UCSD-AML1 (cell line): ENCODE data around the gene ZKSCAN1.
A peak's percentile ranks its signal among the peaks of the same experiment; 100 is the strongest.
"Not testable (repeated sequence)": the region's sequence is repeated elsewhere in the genome, so short reads cannot be mapped to it uniquely, and the experiment has no call there.

Experiments used
- DNase-seq: peaks from one replicate; lab custom pipeline; 2025; ENCODE audit not compliant: unreplicated experiment; lab: John Stamatoyannopoulos, UW

ZKSCAN1 gene

DNA sequence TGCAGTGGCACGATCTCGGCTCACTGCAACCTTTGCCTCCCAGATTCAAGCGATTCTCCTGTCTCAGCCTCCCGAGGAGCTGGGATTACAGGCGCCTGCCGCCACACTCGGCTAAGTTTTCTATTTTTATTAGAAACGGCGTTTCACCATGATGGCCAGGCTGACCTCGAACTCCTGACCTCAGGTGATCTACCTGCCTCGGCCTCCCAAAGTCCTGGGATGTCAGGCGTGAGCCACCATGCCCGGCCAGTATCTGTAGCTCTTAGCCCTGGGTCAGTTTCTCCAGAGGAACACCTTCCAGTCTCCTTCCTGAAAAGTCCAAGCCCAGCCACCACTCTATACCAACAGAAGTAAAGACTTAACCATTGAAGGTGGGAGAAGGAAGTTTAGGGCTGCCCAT lies 15.2 kb upstream of the ZKSCAN1 start:
- DNase-seq = no peak

DNA sequence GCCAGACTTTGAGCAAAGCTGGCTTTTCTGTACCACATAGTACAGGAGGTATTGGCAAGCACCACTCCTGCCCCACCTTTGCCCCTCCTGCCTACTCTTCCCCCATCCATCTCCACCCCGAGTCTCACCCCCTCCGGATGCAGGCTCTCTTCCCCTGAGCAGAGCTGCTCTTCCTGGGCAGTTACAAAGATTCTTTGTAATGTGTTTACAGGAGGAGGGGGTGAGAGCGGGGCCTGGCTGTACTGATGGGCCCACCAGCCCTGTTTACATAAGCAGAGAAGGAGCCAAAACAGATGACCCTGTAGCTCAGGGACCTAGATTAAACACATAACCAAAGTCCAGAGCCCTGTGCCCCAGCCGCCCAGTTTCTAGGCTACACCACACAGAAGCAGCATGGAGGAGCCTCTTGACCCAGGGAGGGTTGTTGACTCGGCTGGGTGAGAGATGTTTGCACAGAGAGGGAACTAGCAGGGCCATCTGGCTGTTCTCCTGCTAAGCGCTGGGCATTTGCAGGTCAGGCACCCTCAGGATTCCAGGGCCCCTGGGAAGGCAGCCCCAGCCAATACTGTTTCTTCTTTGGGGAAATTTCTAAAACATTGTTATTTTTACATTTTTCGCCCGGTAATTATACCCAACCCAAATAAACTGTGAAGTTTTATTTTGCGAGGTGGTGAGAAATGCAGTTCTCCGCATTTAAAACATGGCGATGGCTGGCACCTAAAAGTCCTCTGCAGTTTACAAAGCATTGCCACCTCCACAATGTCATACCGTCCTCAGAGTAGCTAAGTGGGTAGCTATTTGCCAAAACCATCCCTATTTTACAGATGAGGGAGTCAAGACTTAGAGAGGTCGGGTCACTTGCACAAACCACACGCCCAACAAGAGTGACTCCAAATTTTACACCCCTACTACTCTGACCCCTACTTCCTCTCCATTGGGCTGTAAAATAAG lies 11.4 kb upstream of the ZKSCAN1 start:
- peak; percentile 14 for DNase-seq

DNA sequence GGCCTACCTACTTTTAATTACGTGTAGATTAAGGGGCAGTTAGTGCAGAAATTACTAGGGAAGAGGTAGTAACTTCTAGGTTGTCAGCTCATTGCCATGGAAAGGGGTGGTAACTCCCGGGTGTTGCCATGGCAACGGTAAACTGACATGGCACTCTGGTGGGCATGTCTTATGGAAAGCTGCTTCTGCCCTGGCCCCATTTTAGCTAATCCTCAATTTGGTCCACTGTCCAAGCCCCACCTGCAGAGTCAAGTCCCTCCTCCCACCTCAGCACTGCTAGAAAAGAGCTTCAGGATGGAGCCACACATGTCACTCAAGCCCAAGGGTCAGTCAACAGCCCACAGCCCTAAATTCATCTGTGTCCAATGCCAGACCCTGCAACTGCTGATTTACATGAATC lies 7.5 kb upstream of the ZKSCAN1 start:
- DNase-seq = no peak

DNA sequence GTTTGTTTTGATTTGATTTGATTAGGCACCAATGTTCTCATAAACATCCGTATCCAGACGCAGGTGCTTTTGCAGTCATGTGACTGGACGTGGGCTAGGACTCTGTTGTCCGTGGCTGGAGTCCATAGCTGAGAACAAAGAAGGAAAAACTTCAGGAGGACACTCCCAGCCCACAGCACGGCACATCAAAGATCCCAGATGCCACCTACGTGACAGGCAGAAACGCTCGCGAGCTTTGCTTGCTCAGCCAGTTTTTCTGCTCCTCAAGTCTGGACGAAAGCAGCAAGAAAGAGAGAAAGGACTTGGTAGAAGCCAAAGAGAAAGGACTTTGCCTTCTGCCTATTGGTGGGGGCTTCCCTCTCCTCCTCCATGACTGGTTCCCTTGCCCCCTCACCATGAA lies 6.9 kb upstream of the ZKSCAN1 start:
- no peak for DNase-seq

DNA sequence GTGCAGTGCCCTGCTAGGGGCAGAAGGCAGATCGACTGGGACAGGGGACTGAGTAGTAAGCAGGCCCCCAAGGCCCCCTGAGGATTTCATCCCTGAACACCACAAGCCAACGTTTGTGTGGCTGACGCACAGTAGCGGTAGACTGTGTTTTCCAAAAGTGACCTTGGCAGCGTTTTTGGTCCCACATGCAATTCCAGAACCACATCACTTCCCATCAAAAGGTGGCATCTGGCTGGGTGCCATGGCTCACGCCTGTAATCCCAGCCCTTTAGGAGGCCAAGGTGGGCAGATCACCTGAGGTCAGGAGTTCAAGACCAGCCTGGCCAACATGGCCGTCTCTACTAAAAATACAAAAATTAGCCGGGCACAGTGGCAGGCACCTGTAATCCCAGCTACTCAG lies 5.4 kb upstream of the ZKSCAN1 start:
- not testable (repeated sequence) for DNase-seq

DNA sequence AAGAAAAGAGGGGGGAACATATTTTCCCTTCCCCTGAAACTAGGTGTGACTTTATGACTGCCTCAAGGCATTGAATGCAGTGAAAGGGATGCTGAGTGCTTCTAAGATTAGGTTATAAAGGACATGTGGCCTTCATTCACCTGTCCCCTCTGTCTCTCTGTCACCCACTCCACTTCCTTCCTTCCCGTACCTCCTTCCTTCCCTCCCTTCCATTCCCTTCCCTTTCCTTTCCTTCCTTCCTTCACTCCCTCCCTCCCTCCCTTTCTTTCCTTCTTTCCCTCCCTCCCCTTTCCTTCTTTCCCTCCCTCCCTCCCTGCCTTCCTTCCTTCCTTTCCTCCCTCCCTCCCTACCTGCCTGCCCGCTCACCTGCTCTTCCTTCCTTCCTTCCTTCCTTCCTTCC lies 4.5 kb upstream of the ZKSCAN1 start:
- DNase-seq = no peak

DNA sequence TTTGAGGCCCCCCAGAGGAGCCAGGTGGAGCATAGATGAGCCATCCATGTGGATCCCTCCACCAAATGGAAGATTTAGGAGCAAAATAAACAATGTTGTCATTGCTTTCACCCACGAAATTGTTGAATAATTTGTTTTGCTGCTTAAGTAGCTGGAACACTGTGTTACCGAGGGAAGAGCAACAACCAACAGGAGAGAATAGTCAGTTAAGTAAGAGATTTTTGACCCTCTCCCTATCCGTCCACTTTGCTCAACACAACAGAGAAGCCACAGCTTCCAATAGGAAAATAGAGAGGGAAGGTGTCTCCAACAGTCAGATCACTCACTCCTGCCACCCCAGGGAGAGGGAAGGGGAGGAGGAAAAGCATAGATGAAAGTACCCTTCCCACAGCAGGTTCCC lies 3.9 kb upstream of the ZKSCAN1 start:
- no peak for DNase-seq

DNA sequence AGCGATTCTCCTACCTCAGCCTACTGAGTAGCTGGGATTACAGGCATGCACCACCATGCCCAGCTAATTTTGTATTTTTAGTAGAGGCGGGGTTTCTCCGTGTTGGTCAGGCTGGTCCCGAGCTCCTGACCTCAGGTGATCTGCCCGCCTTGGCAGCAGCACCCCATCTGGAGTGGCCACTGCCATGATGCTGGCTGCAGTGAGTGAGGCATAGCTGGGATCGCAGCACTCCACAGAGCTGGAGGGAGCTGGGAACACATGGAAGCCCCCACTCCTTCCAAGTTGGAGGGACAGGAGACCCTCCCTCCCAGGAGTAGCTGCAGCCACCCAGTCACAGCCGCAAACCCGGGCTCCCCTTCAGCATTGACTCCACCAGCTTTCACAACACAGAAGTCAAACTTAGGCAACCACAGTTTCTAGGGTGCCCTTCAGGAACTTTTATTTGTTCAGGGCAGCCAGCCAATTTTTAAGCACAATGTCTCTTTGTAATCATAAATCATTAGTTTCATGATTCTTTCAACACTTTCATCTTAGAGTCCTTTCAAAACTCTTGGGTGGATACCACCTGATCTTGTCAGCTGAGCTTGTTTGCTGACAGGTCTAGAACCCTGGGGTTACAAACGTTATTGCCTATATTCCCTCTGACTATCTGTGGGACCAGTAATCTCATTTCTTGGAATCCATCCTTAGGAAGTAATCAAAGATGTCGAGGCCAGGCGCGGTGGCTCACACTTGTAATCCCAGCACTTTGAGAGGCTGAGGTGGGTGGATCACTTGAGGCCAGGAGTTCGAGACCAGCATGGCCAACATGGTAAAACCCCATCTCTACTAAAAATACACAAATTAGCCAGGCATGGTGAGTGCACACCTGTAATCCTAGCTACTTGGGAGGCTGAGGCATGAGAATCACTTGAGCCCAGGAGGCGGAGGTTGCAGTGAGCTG lies 2.7 kb upstream of the ZKSCAN1 start:
- not testable (repeated sequence) for DNase-seq

DNA sequence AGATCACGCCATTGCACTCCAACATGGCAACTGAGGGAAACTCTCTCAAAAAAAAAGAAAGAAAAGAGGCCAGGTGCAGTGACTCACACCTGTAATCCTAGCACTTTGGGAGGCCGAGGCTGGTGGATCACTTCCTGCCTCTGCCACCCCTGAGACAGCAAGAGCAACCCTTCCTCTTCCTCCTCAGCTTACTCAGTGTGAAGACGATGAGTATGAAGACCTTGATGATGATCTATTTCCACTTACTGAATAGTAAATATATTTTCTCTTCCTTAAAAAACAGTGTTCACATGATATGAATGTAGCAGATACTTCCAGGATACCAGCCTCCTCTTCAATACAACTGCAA lies 2.1 kb upstream of the ZKSCAN1 start:
- DNase-seq = no peak

DNA sequence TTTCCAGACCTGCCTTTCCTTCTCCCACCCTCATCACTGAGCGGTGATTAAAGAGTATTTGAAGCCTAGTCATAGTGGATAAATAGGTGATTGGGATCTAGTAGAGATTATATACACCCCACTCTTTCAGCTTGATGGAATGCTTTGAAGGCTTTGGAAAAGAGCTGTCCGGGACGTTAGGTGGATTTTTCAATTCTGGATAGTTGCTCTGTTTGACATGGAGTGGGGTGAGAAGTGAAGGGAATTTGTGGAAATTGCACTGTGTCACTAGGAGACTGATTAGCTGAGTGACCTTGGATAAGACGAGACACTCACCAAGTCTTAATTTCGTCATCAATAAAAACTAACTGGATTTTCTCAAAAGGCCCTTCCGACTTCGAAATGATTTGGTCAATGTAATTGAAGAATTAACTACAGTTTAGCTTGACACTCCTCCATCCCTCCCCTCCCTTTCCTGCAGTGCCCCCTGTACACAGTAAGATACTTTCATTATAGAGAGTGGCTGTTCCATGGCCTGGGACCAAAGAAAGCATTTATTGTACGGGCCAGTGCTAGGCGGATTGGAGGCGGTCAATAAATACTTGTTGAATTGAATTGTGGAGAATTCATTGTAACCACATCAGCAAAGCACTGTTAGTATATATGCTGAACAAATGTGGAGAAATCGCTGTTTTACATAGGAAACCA lies 962 bp downstream of the ZKSCAN1 start:
- no peak for DNase-seq

DNA sequence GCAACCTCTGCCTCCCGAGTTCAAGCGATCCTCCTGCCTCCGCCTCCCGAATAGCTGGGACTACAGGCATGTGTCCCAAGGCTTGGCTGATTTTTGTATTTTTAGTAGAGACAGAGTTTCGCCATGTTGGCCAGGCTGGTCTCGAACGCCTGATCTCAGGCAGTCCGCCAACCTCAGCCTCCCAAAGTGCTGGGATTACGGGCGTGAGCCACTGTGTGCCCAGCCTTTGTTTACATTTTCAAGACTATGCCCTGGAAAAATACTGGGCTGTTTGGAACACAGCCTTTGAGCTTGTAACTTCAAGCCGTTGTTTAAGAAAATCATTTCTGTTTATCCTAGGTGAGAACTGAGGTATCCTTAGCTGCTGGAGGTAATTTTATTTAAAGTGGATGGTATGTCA lies 1.9 kb downstream of the ZKSCAN1 start:
- DNase-seq = no peak

DNA sequence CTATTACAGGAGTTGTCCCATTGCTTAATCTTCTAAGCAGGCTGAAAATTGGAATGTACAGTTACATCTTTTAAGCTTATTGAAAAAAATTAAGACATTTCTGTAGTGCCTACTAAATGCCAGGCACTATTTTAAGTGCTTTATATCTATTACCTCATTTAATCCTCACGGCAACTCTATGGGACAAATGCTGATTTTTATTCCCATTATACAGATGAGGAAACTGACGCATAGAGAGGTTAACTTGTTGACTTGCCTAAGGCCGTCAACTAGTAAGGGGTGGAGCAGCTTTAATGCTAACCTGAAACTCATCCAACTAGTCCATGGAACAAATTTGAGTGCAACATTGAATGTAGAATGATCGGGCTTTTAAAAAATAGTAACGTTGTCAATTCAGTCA lies 2.5 kb downstream of the ZKSCAN1 start:
- DNase-seq = no peak

DNA sequence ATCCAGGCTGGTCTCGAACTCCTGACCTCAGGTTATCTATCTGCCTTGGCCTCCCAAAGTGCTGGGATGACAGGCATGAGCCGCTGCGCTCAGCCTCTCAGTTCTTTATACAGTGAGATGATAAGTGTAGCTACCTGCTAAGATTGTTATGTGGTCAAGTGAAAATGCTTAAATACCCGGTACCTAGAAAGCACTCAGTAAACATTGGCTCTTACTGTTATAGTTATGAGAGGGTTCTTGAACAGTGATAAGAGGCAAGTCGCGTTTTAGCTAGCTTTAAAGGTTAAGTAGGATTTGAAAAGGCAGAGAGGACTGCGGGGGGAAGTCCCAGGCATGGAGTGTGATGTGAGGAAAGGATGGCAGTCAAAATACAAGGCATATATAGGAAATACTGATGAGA lies 4.5 kb downstream of the ZKSCAN1 start:
- no peak for DNase-seq

DNA sequence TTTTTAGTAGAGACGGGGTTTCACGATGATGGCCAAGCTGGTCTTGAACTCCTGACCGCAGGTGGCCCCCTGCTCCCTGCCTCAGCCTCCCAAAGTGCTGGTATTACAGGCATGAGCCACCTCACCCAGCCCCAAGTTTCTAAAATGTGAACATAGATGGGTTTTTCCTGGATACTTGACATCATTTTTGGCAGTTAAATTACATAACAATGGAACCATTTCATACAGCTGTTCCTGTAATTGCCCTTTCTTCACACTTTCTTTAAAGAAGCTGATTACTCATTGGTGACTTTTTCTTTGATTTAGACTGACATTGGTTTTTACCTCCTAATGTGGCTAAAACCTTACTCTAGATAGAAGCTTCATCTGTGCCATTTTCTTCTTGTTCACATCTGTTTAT lies 5.9 kb downstream of the ZKSCAN1 start:
- DNase-seq = no peak

DNA sequence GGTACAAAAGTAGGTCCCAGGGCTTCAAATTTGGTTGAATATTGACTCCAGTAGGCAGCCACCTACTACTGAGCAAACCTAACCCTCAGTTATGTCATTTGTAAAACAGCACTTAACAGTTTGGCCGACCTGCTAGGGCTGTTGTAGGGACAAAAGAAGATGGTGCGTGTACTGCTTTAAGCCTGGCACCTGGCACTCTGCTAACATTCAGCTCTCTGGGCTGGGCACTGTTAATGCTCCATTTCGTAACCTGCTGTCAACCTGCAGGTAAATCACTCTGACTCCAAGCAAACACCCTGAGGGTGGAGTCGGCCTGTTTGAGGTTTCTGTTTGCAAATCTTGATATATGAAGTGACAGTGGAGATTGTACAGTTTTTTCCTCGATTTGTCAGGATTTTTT lies 7.2 kb downstream of the ZKSCAN1 start:
- DNase-seq = no peak

DNA sequence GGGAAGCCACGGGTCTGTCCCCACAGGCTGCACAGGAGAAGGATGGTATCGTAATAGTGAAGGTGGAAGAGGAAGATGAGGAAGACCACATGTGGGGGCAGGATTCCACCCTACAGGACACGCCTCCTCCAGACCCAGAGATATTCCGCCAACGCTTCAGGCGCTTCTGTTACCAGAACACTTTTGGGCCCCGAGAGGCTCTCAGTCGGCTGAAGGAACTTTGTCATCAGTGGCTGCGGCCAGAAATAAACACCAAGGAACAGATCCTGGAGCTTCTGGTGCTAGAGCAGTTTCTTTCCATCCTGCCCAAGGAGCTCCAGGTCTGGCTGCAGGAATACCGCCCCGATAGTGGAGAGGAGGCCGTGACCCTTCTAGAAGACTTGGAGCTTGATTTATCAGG lies 8.1 kb downstream of the ZKSCAN1 start:
- no peak for DNase-seq

DNA sequence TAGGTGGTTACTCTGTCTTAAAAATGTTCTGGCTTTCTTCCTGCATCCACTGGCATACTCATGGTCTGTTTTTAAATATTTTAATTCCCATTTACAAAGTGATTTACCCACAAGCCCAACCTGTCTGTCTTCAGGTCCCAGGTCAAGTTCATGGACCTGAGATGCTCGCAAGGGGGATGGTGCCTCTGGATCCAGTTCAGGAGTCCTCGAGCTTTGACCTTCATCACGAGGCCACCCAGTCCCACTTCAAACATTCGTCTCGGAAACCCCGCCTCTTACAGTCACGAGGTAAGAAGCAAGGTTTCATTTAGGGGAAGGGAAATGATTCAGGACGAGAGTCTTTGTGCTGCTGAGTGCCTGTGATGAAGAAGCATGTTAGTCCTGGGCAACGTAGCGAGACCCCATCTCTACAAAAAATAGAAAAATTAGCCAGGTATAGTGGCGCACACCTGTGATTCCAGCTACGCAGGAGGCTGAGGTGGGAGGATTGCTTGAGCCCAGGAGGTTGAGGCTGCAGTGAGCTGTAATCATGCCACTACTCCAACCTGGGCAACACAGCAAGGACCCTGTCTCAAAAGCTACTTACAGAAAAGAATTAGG lies 8.7 kb downstream of the ZKSCAN1 start:
- DNase-seq = no peak

DNA sequence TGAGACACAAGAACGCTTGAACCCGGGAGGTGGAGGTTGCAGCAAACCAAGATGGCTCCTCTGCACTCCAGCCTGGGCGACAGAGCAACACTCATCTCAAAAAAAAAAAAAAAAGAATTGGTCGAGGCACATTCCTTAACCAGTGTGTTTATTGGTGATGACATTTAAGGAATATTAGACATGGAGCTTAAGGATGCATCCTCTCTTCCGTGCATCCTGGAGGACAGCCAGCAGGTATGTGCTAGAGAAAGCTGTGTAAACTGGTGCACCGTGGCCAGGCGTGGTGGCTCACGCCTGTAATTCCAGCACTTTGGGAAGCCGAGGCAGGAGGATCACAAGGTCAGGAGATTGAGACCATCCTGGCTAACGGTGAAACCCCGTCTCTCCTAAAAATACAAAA lies 11.8 kb downstream of the ZKSCAN1 start:
- no peak for DNase-seq

DNA sequence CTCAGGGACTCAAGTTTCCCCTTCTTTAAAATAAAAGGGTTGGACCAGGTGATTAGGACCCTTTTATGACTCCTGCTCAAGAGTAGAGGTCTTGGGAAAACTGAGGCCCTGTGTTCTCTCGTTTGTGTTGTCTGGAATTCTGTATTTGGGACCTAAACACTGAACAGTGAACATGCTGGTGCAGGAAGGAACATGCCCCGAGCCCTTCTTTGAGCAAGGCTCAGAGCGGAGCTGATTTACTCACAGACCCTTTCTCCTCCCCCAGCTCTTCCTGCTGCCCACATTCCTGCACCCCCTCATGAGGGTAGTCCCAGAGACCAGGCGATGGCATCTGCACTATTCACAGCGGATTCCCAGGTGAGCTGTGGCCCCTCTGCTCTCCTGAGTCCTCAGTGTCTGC lies 14.2 kb downstream of the ZKSCAN1 start:
- no peak for DNase-seq

DNA sequence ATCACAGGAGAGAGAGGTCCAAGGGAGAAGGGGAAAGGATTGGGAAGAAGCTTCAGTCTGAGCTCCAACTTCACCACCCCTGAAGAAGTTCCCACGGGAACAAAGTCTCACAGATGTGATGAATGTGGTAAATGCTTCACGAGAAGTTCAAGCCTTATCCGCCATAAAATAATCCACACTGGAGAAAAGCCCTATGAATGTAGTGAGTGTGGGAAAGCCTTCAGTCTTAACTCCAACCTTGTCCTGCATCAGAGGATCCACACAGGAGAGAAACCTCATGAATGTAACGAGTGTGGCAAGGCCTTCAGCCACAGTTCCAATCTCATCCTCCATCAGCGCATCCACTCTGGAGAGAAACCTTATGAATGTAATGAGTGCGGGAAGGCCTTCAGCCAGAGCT lies 18.1 kb downstream of the ZKSCAN1 start:
- no peak for DNase-seq

DNA sequence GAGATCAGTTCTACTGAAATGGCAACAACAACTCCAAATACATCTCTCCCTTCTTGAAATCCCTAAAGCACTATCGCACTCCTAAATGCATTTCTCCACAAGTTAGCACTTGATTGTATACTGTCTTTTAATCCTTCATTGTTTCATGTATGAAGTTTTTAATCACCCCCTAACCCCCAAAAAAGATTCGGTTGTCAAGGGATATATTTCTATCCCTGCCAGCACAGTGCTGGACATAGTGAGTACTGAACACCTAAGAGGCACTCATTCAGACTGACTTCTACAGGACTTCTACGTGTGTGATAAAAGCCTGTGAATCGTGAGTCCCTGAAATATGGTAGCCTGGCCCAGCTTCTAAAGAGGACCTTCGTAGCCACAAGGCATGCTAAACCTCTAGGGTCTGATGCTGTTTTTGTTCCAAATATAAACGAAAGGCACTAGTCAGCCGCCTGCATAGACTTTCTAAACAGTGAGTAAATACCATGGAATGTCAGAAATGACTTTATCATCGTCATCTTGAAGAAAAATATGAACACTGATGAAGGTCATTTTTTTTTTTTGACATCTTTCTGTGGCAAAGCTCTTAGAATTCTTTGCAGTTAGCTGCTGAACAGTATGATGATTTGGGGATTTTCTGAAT lies 19.6 kb downstream of the ZKSCAN1 start:
- DNase-seq = no peak
